Measurements from ENCODE around the gene MEIG1.
"Not testable (repeated sequence)": the region's sequence is repeated elsewhere in the genome, so short reads cannot be mapped to it uniquely, and the experiment has no call there.

Gene MEIG1

DNA sequence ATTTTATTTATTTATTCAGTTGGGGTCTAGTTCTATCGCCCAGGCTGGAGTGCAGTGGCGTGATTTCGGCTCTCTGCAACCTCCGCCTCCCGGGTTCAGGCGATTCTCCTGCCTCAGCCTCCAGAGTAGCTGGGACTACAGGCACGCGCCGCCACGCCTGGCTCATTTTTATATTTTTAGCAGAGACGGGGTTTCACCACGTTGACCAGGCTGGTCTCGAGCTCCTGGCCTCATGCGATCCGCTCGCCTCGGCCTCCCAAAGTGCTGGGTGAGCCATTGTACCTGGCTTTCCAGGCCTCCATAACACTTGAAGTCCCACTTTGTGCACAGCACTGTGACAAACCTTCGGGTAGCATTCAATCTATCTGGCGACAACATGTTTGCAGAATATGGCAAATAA, 4.3 kb upstream of the MEIG1 start:
- no peak for DNase-seq (ENCODE audit: low spot score)

DNA sequence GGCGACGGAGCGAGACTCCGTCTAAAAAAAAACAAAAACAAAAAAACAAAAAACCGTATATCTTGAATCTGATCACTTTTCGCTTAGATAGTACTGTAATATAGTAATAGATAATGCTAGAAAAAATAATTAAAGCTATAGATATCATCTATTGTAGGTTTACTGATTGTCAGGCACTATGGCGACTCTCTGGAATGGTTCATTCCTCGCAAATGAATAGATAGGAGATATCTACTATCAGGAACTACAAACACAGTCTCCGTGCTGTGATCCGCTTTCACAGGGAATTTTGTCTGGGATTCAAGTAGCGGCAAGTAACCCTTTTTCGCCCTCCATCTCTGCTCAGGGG, 342 bp upstream of the MEIG1 start:
- no peak for DNase-seq (ENCODE audit: low spot score)

DNA sequence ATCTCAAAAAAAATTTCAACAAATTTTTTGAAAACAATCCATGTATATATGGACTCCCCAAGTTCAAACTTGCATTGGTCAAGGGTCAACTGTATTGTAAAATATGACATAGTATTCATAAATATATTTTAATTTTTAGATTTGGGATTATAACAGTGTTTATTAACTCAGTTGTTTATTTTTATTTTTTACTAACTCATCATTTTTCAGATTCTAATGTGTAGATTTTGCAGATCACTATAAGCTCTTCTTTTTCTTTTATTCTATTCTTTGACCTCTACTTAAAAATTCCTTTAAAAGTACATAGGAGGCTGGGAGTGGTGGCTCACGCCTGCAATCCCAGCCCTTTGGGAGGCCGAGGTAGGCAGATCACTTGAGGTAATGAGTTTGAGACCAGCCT, 8.7 kb downstream of the MEIG1 start:
- no peak for DNase-seq (ENCODE audit: low spot score)

DNA sequence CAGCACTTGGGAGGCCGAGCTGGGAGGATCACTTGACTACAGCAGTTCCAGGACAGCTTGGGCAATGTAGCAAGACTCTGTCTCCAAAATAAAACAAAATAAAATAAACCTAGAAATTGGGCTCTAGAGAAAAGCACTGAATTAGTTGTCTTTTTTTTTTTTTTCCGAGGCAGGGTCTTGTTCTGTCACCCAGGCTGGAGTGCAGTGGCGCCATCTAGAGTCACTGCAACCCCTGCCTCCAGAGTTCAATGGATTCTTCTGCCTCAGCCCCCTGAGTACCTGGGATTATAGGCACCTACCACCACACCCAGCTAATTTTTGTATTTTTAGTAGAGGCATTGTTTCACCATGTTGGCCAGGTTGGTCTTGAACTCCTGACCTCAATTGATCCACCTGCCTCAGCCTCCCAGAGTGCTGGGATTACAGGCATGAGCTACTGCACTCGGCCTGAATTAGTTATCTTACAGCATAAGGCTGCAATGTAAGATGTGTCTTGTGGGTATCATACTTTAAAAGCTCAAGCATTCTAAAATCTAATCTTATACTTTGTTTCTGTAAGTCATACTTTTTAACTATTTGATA, 12.8 kb downstream of the MEIG1 start:
- no peak for DNase-seq (ENCODE audit: low spot score)

DNA sequence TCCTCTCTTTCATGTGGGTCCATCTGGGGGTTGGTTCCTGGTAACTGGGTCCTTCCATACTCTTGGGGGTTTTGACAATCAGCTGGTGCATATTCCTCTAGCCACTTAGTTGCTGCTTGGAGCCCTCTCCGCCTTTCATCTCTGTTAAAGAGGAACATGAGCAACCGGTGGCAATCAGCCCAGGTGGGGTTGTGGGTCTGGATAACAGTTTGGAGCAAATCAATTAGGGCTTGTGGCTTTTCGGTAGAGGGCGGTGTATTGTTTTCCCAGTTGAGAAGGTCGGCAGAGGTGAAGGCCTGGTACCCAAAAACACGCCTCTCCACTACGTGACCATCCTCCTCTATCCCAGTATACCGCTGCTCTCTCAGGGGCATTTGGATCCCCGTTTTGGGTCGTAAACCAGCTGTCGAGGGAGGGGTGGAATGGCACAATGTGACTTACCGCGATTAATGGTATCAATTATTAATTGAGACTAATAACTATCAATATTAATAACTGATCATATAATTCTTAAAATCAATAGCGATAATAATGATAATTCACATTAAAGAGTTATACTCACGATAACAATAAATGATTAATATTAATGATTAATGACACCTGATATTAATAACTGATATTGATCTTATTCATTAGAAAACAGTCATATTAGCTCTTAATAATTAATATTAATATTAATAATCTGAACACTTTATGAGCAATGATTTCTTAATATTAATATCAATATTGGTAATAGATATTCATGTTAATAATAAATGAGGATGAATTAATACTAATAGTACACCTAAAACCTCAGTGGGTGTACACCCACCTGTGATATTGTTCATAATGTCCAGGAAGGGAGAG, 15.2 kb downstream of the MEIG1 start:
- not testable (repeated sequence) for DNase-seq (ENCODE audit: low spot score)

DNA sequence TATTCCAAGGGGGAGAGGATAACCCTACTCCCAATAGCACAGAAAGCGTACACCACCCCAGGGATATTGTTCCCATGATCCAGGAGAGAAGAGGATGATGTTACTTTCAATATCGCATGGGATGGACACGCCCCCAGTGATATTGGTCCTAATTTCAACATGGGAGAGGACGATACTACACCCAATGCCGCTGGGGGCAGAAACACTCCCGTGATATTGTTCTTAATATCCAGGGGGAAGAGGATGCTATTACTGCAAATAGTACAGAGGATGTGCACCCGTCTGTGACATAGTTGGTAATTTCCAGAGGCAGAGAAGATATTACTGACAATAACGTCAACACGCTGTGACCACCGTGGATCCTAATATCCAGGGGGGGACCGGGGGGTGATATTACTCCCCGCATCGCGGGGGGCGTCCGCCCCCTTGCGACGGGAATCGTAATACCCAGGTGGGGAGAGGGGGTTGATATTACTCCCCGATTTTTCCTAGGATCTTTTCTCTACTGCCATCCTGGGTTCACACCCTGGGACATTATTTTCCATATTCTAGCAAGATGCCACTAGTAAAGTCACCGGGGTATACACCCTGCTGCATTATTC, 16.6 kb downstream of the MEIG1 start:
- no peak for DNase-seq (ENCODE audit: low spot score)

DNA sequence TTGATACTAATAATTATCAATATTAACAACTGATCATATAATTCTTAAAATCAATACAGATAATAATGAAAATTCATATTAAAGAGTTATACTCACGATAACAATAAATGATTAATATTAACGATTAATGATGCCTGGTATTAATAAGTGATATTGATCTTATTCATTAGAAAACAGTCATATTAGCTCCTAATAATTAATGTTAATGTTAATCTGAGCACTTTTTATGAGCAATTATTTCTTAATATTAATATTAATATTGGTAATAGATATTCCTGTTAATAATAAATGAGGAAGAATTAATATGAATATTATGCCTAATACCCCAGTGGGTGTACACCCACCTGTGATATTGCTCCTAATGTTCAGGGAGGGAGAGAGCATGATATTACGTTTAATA, 23.6 kb downstream of the MEIG1 start:
- DNase-seq (ENCODE audit: low spot score): no peak

DNA sequence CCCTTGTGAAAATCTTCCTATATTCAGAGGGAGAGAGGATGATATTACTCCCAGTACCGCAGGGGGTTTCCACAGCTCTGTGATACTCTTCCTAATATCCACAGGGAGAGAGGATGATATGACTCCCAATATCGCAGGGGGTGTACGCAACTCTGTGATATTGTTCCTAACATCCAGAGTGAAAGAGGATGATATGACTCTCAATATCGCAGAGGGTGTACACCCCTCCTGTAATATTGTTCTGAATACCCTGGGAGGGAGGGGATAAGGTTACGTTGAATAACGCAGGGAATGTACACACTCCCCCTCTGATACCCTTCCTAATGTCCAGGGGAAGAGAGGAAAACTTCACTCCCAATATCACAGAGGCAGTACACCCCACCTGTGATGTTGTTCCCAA, 30.4 kb downstream of the MEIG1 start:
- not testable (repeated sequence) for DNase-seq (ENCODE audit: low spot score)

DNA sequence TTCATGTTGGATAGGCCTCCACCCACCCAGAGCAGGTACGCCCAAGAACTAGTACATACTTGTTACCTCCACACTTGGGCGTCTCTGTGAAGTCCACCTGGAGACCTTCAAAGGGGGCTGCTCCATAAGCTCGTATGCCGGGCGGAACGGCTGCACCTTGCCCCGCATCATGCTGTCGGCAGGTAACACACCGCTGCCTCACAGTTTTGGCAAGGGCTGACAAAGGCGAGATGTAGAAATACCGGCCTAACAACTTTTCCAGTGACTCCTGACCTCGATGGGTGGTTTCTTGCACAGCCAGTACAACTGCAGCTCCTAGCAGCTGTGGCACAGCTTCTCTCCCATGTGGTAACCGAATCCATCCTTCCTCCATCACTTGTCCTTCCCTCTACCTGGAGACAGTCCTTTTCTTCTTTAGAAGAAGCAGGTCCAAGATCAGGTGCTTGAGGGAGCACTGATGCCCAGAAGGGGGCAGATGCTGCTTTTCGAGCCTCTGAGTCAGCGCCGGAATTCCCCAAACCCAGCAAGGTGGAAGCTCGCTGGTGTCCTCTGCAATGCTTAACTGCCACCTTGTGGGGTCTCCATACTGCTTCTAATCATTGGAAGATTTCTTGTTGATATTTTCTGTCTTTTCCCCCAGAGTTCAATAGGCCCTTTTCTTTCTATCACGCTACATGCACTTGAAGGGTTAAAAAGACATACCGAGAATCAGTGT, 32.0 kb downstream of the MEIG1 start:
- DNase-seq (ENCODE audit: low spot score): not testable (repeated sequence)

DNA sequence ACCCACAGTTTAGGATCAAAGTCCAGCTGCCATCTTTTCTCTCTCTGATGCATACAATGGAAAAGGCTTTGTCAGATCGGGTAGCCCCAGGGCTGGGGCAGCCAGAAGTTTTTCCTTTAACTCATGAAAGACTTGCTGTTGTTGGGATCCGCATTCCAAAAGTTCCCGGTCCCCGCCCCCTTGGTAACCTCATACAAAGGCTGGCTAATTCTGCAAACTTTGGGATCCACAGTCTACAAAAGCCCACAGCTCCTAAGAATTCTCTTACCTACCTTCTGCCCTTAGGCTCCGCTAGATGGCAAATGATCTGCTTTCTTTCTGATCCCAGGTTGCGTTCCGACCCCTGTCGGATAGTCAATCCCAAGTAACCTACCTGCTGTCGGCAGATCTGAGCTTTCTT, 33.1 kb downstream of the MEIG1 start:
- not testable (repeated sequence) for DNase-seq (ENCODE audit: low spot score)

DNA sequence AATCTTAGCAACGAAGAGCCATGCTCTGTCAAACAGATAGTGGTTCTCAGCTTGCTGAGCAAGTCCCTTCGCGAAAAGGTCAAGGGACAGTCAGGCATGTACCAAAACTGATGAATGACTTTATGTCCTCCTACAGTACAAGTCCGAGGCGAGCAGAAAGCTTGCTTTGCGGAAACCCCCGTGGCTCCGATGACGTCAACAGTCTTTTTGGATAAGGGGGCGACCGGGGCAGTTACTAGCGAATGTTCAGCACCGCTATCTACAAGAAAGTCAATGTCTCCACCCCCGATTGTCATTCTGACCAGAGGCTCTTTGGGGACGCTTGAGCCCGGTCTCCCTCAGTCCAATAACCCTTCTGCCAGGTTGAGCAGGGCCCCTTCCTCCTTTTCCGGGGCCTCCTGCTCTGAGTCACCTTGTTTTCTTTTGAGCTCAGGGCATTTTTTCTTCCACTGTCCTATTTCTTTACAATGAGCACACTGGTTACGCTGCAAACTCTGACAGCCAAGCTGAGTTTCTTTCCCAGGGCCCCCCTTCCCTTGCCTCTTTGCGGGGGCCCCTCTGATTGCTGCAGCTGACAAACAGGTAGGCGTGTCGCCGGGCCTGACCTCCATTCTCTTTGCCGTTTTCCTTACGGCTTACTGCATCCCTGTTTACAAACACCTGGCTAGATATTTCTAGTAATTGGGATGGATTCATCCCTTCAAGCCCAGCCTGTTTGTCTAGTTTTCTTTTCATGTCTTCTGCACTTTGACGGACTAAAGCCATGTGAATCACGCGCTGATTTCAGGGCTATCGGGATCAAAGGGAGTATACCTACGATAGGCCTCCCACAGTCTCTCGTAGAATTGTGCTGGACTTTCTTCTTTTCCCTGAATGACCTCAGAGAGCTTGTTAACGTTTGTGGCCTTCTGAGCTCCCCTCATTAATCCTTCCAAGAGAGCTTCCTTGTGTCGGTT, 34.6 kb downstream of the MEIG1 start:
- DNase-seq (ENCODE audit: low spot score): not testable (repeated sequence)

DNA sequence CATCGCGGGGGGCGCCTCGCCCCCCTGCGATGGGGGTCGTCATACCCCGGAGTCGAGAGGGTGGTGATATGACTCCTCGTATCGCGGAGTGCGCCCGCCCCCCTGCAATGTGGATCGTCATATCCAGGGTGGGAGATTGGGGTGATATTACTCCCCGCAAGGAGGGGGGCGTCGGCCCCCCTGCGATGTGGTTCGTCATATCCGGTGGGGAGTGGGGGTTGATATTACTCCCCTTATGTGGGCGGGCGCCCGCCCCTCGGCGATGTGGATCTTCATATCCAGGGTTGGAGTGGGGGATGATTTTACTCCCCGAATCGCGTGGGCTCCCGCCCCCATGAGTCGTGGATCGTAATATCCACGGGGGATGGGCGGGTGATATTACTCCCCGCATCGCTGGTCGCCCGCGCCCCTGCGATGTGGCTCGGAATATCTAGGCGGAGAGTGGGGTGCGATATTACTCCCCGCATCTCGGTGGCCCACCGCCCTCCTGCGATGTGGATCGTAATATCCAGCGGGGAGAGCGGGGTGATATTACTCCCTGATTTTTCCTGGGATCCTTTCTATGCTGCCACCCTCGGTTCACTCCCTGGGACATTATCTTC, 36.9 kb downstream of the MEIG1 start:
- DNase-seq (ENCODE audit: low spot score): no peak

DNA sequence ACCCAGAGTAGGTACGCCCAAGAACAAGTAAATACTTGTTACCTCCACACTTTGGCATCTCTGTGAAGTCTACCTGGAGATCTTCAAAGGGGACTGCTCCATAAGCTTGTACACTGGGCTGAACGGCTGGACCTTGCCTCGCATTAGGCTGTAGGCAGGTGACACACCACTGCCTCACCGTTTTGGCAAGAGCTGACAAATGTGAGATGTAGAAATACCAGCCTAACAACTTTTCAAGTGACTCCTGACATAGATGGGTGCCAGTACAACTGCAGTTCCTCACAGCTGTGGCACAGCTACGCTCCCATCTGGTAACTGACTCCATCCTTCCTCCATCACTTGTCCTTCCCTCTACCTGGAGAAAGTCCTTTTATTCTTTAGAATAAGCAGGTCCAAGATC, 54.3 kb downstream of the MEIG1 start:
- not testable (repeated sequence) for DNase-seq (ENCODE audit: low spot score)

DNA sequence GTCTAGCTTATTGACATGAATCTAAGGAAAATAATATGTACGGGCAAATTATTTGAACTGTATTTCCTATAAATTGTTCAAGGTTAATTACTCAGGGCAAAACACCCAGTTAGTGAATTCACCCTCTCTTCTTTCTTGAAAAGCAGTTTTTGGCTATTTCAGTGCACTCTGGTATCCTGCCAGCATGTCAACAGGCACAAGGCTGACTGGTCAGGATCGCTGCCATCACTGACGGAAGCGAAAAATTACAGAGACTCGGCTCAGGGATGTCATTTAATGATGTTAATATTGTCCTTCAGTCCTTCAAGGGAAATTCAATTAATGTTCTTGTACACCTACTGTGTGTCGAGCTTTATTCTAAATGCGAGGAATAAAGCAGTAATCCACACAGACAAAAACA, 56.3 kb downstream of the MEIG1 start:
- no peak for DNase-seq (ENCODE audit: low spot score)

DNA sequence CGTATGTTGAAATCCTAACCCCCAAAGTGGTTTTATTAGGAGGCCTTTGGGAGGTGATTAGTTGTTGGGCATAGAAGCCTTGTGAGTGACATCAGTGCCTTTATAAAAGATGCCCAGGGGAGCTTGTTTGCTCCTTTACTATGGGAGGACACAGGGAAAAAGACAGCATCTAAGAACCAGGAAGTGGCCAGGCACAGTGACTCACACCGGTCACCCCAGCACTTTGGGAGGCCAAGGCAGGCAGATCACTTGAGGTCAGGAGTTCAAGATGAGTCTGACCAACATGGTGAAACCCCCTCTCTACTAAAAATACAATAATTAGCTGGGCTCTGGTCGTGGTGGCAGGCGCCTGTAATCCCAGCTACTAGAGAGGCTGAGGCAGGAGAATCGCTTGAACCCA, 61.8 kb downstream of the MEIG1 start:
- DNase-seq (ENCODE audit: low spot score): not testable (repeated sequence)
